Stimulated activated CD4-positive, alpha-beta T cell treated with anti-CD3 and anti-CD28 coated beads, Interleukin-15, amount 100 ng/mL, for 48 hours (primary cell): ENCODE measurements around the gene CFLAR.
"Not testable (repeated sequence)": the region's sequence is repeated elsewhere in the genome, so short reads cannot be mapped to it uniquely, and the experiment has no call there.

Experiments
- DNase-seq, 2 donors: peaks; one replicate each; pipeline ENCODE4 v3.0.0-alpha.2; 2020; ENCODE audit warnings: low read depth in 2 of 2

Gene CFLAR

GRCh38 chr2:201182650-201183364 lies 66.8 kb downstream of the CFLAR start, which contains the start of gene CASP10:
CASP10 (plus strand) TSS chr2:201183141; CDS start chr2:201185778, 2,637 bp downstream.
- DNase-seq, result no peak

GRCh38 chr2:201183365-201183727 lies 67.4 kb downstream of the CFLAR start:
- DNase-seq, result no peak

- not testable (repeated sequence) for DNase-seq
Observed at GRCh38 chr2:201183835-201184234, 67.9 kb downstream of the CFLAR start.

GRCh38 chr2:201184248-201184647 lies 68.3 kb downstream of the CFLAR start:
- not testable (repeated sequence) for DNase-seq

GRCh38 chr2:201185863-201186262 lies 69.9 kb downstream of the CFLAR start:
- no peak for DNase-seq

- DNase-seq, result no peak
Observed at GRCh38 chr2:201186982-201187381, 71.0 kb downstream of the CFLAR start.

- no peak for DNase-seq
Observed at GRCh38 chr2:201188449-201188848, 72.5 kb downstream of the CFLAR start.

GRCh38 chr2:201191132-201191875 lies 75.3 kb downstream of the CFLAR start:
- DNase-seq, result no peak

GRCh38 chr2:201194097-201194496 lies 78.1 kb downstream of the CFLAR start:
- no peak for DNase-seq

- DNase-seq, result no peak
Observed at GRCh38 chr2:201195331-201195730, 79.4 kb downstream of the CFLAR start.

GRCh38 chr2:201196003-201196402 lies 80.0 kb downstream of the CFLAR start:
- no peak for DNase-seq

- no peak for DNase-seq
Observed at GRCh38 chr2:201196803-201197202, 80.8 kb downstream of the CFLAR start.

GRCh38 chr2:201197781-201198180 lies 81.8 kb downstream of the CFLAR start:
- no peak for DNase-seq

- DNase-seq, result no peak
Observed at GRCh38 chr2:201199847-201200246, 83.9 kb downstream of the CFLAR start.

GRCh38 chr2:201200345-201200744 lies 84.4 kb downstream of the CFLAR start:
- DNase-seq, result no peak

GRCh38 chr2:201201371-201201770 lies 85.4 kb downstream of the CFLAR start:
- no peak for DNase-seq

- DNase-seq, result no peak
Observed at GRCh38 chr2:201203916-201204654, 88.1 kb downstream of the CFLAR start.

- no peak for DNase-seq
Observed at GRCh38 chr2:201204655-201205514, 88.9 kb downstream of the CFLAR start.

GRCh38 chr2:201205515-201205849 lies 89.5 kb downstream of the CFLAR start:
- DNase-seq, result no peak

GRCh38 chr2:201208563-201209252 lies 92.7 kb downstream of the CFLAR start:
- DNase-seq, result no peak

GRCh38 chr2:201215963-201216362 lies 100.0 kb downstream of the CFLAR start:
- DNase-seq, result no peak
